SU-DHL-6 (cell line): Measurements from ENCODE around the gene FAM131B.

Source experiments
- H2AFZ ChIP-seq: fragments of 200-600 bp; sonication (generic); 2 replicates; pipeline ENCODE4 v1.6.1; 2014; ENCODE audit warnings: low read depth, mild to moderate bottlenecking, moderate library complexity, mixed read lengths, antibody characterized with exemption, low read length; ENCODE audit not compliant: severe bottlenecking
- H3F3A ChIP-seq: fragments of 200-600 bp; shearing (Covaris generic); 2 replicates; pipeline ENCODE4 v1.6.0; 2016; ENCODE audit warnings: antibody characterized with exemption, mild to moderate bottlenecking; ENCODE audit not compliant: insufficient read depth
- H3K27ac ChIP-seq: fragments of 200-600 bp; sonication (generic); 2 replicates; pipeline ENCODE4 v1.5.1; 2016; ENCODE audit warnings: low read depth, mild to moderate bottlenecking, low read length, moderate library complexity, mixed read lengths
- H3K27me3 ChIP-seq: fragments of 200-600 bp; sonication (generic), shearing (Covaris generic); 2 replicates; pipeline ENCODE4 v1.6.0; 2014; ENCODE audit warnings: mild to moderate bottlenecking, low read length
- H3K36me3 ChIP-seq: fragments of 200-600 bp; sonication (generic); 2 replicates; pipeline ENCODE4 v1.6.1; 2014; ENCODE audit warnings: mild to moderate bottlenecking, low read length, mixed read lengths
- H3K4me2 ChIP-seq: fragments of 300-600, 200-600 bp; shearing (Covaris generic), sonication (generic); 2 replicates; pipeline ENCODE4 v1.6.0; 2014; ENCODE audit warnings: low read length, low read depth, mild to moderate bottlenecking; ENCODE audit not compliant: poor library complexity, severe bottlenecking
- H3K4me3 ChIP-seq: fragments of 200-600 bp; sonication (generic); 2 replicates; pipeline ENCODE4 v1.5.1; 2014; ENCODE audit warnings: antibody characterized with exemption, low read length, mild to moderate bottlenecking, mixed read lengths; ENCODE audit not compliant: insufficient read depth, poor library complexity, severe bottlenecking
- H3K79me2 ChIP-seq: fragments of 200-600 bp; sonication (generic); 2 replicates; pipeline ENCODE4 v1.6.1; 2014; ENCODE audit warnings: mild to moderate bottlenecking, low read length, moderate library complexity; ENCODE audit not compliant: insufficient read depth
- H3K9ac ChIP-seq: fragments of 200-600 bp; sonication (generic); 2 replicates; pipeline ENCODE4 v1.7.0; 2014; ENCODE audit warnings: mild to moderate bottlenecking, low read length
- H3K9me2 ChIP-seq: fragments of 200-600 bp; sonication (generic); replicated peaks from 2 replicates; pipeline ENCODE4 v1.6.1; 2014; ENCODE audit warnings: low read length; ENCODE audit not compliant: insufficient read depth
- H3K9me3 ChIP-seq: fragments of 200-600 bp; sonication (generic); 2 replicates; pipeline ENCODE4 v1.6.1; 2014; ENCODE audit warnings: low read length, mixed read lengths; ENCODE audit not compliant: insufficient read depth
- H4K20me1 ChIP-seq: fragments of 200-600 bp; sonication (generic); 2 replicates; pipeline ENCODE4 v1.6.1; 2014; ENCODE audit warnings: low read depth, mild to moderate bottlenecking, antibody characterized with exemption, low read length, moderate library complexity, mixed read lengths
- CTCF ChIP-seq: fragments of 200-600 bp; sonication (generic); IDR thresholded peaks from one replicate; pipeline ENCODE4 v1.5.1; 2017; ENCODE audit warnings: antibody characterized with exemption, mild to moderate bottlenecking, low read length, moderate library complexity; ENCODE audit not compliant: insufficient read depth, poor library complexity, severe bottlenecking
- EZH2phosphoT487 ChIP-seq: fragments of 200-600 bp; sonication (generic), shearing (Covaris generic); conservative IDR thresholded peaks from 2 replicates; pipeline ENCODE4 v1.6.1; 2018; ENCODE audit warnings: mild to moderate bottlenecking, antibody characterized with exemption, low read length, moderate library complexity, mixed read lengths

FAM131B gene

GRCh38 chr7:143359771-143360353 is 2.7 kb downstream of the FAM131B start:
- TF ChIP-seq EZH2phosphoT487 (no peak), CTCF (no peak)
- H4K20me1 ChIP-seq = no peaks in the 10 kb centered on the region
- no peaks in the 10 kb centered on the region for H3K36me3 ChIP-seq
- no peaks in the 10 kb centered on the region for H3K27me3 ChIP-seq
- no peaks in the 10 kb centered on the region for H3K79me2 ChIP-seq
- no peaks in the 10 kb centered on the region for H3F3A ChIP-seq
- no peaks in the 10 kb centered on the region for H3K9me3 ChIP-seq
- H3K4me3 ChIP-seq = no peak overlapping the region
- H2AFZ ChIP-seq = no peak overlapping the region
- no peak overlapping the region for H3K4me2 ChIP-seq
- no peaks in the 10 kb centered on the region for H3K9me2 ChIP-seq
- no peak overlapping the region for H3K27ac ChIP-seq
- H3K9ac ChIP-seq = no peak overlapping the region

- no peak overlapping the region for H3K27ac ChIP-seq
- TF ChIP-seq CTCF (no peak), EZH2phosphoT487 (no peak)
- no peak overlapping the region for H2AFZ ChIP-seq
- H3F3A ChIP-seq = no peaks in the 10 kb centered on the region
- H3K9ac ChIP-seq = no peak overlapping the region
- no peaks in the 10 kb centered on the region for H3K9me3 ChIP-seq
- no peak overlapping the region for H3K4me3 ChIP-seq
- H3K36me3 ChIP-seq = no peaks in the 10 kb centered on the region
- no peak overlapping the region for H3K4me2 ChIP-seq
- no peaks in the 10 kb centered on the region for H4K20me1 ChIP-seq
- no peaks in the 10 kb centered on the region for H3K79me2 ChIP-seq
- H3K9me2 ChIP-seq = no peaks in the 10 kb centered on the region
- H3K27me3 ChIP-seq = no peaks in the 10 kb centered on the region
Observed at GRCh38 chr7:143358626-143359025, 3.9 kb downstream of the FAM131B start.

- no peaks in the 10 kb centered on the region for H3F3A ChIP-seq
- no peak overlapping the region for H3K27ac ChIP-seq
- H3K9me3 ChIP-seq = no peaks in the 10 kb centered on the region
- TF ChIP-seq EZH2phosphoT487 = no peak
- no peak for TF ChIP-seq CTCF
- no peaks in the 10 kb centered on the region for H3K36me3 ChIP-seq
- H2AFZ ChIP-seq = no peak overlapping the region
- H4K20me1 ChIP-seq = no peaks in the 10 kb centered on the region
- no peaks in the 10 kb centered on the region for H3K9me2 ChIP-seq
- no peak overlapping the region for H3K4me3 ChIP-seq
- no peak overlapping the region for H3K9ac ChIP-seq
- H3K79me2 ChIP-seq = no peaks in the 10 kb centered on the region
- H3K27me3 ChIP-seq = no peaks in the 10 kb centered on the region
- no peak overlapping the region for H3K4me2 ChIP-seq
Observed at GRCh38 chr7:143356414-143357050, 6.0 kb downstream of the FAM131B start.
